B cell (primary cell): ENCODE measurements around the gene ATAD5.

Source experiments
- EZH2 ChIP-seq: IDR thresholded peaks from 2 replicates; pipeline ENCODE4 v1.6.1; 2012; ENCODE audit warnings: borderline replicate concordance, low read depth, mild to moderate bottlenecking, moderate library complexity, low read length; ENCODE audit not compliant: insufficient read depth, poor library complexity, severe bottlenecking
- TF ChIP-seq, protein P1 (sequence below): fragments of 200-600 bp; IDR thresholded peaks from one replicate; pipeline ENCODE4 v1.8.0; 2022; ENCODE audit warnings: antibody characterized with exemption, mild to moderate bottlenecking

DNA sequence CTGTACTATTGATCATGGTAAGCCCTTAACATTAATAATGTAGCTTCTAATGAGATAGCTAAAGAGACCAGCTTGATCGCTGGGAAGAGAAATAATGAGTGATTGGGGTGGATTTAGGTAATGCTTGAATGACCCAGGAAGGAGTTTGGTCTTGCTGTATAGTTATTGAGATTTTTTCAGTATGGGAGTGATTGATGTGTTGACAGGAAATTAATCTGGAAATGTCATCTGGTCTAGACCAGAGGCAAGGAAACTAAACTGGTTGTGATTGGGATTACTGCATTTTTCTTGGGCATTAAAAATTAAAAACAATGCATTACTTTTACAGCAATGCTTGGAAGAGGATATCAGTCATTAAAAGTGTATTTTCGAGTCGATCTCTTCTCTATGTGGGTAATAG is 62.5 kb downstream of the ATAD5 start:
- TF ChIP-seq, protein P1, sequence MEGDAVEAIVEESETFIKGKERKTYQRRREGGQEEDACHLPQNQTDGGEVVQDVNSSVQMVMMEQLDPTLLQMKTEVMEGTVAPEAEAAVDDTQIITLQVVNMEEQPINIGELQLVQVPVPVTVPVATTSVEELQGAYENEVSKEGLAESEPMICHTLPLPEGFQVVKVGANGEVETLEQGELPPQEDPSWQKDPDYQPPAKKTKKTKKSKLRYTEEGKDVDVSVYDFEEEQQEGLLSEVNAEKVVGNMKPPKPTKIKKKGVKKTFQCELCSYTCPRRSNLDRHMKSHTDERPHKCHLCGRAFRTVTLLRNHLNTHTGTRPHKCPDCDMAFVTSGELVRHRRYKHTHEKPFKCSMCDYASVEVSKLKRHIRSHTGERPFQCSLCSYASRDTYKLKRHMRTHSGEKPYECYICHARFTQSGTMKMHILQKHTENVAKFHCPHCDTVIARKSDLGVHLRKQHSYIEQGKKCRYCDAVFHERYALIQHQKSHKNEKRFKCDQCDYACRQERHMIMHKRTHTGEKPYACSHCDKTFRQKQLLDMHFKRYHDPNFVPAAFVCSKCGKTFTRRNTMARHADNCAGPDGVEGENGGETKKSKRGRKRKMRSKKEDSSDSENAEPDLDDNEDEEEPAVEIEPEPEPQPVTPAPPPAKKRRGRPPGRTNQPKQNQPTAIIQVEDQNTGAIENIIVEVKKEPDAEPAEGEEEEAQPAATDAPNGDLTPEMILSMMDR: no peak
- no peak for TF ChIP-seq EZH2
